Measurements from ENCODE around the gene IL11. TPM values are rescaled to one million over a fixed set of nuclear protein-coding genes. Genes with fewer than 3 reads are reported as not detected.

The IL11 gene
- total and polyA plus RNA-seq, 2 donors: 0.42 to 0.53 TPM

DNA sequence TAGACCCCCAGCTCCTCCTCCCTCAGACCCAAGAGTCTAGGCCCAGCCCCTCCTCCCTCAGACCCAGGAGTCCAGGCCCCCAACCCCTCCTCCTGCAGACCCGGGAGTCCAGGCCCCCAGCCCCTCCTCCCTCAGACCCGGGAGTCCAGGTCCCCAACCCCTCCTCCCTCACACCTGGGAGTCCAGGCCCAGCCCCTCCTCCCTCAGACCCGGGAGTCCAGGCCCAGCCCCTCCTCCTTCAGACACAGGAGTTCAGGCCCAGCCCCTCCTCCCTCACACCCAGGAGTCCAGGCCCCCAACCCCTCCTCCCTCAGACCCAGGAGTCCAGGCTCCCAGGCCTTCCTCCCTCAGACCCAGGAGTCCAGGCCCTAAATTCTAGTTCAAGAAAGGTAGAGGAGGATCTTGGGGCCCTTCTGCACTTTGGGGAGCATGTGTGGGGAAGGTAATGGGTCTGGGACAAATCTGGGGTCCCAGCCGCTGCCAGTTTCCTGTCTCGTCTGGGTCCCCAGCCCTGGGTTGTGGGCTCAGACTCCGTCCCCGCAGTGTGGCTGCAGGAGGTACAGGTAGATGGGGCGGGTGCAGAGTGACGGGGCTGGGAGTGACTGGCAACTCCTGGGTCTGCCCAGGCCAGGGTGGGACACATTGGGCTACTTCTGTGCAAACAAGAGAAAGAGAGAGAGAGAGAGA lies 3.2 kb upstream of the IL11 start:
- H3K4me1 ChIP-seq (ENCODE audit: insufficient read depth): peaks cover 1% of the 10 kb centered on the region
- WGBS: 61% methylated on average over 9 of the region's 9 CpGs
- H3K27ac ChIP-seq (ENCODE audit: low read depth): no peak overlapping the region
- no peak overlapping the region for H3K4me3 ChIP-seq (ENCODE audit: low read depth, low read length)
- DNase-seq (ENCODE audit: extremely low spot score): no peak
- H3K36me3 ChIP-seq (ENCODE audit: insufficient read depth): no peaks in the 10 kb centered on the region

DNA sequence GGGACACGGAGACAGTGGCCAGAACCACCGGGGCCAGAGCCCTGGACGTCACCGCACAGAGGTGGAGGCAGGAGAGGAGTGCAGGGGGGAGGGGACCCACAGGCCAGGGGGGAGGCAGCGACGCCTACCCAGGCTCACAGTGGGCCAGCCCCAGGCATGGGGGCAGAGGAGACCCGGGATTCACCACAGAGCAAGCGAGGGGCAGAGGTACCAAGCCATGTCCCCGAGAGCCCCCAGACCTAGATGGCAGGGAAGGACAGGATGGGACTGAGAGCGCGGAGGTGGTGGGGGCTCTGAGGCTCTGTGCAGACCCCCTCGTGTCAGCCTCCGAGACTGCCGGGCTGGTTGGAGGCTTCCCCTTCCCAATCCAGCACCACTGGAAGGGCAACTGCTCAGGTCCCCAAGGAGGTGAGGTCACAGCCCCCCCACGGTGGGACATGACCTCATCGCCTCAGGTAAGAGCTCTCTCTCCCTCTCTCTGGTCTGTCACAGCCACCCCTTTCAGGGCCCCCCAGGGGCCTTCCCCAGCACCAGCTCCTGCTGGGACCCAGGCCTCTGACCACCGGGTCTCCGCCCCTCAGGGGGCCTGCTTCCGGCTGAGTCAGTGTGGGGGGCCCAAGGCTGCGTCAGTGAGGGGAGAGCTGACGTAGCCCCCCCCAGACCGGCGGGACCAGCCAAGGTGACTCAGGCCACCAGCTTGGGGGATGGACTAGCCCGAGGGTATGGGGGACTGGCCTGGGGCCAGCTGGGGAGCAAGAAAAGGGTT lies 2.2 kb upstream of the IL11 start:
- H3K4me3 ChIP-seq (ENCODE audit: low read depth, low read length): no peak overlapping the region
- WGBS: 48% methylated on average over 24 of the region's 24 CpGs
- H3K27ac ChIP-seq (ENCODE audit: low read depth): no peak overlapping the region
- no peak for DNase-seq (ENCODE audit: extremely low spot score)
- no peaks in the 10 kb centered on the region for H3K36me3 ChIP-seq (ENCODE audit: insufficient read depth)
- peaks cover 1% of the 10 kb centered on the region for H3K4me1 ChIP-seq (ENCODE audit: insufficient read depth)

DNA sequence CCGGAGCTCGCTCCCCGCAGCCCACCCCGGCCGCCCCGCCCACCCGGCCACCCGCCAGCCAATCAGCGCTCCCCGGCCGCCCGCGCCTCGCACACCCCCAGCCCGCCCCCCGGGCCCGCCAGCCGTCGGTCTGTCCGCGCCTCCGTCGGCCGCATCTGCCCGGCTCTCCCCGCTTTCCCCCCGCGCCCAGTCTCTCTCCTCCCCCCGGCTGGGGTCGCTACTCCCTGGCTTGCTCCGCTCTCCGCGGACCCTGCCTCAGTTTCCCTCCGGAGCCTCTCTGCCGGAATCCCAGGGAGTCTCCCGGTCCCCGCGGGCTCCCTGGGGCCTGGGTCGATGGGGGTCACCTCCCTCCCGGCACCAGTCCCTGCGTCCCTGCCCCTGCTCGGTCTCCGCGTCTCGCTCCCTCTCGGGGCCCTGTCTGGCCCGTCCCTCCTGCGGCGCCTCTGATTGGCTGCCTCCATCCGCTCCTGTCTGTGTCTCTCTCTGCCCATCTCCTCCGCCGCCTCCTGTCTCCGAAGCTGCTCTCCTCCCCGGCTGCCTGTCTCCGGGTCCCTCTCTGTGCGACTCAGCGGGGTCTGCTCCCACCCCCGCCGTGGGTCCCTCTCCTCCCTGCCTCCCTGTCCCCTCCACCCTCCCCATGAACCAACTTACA lies 484 bp downstream of the IL11 start:
- 1% methylated on average over 58 of the region's 59 CpGs for WGBS
- peaks cover 1% of the 10 kb centered on the region for H3K4me1 ChIP-seq (ENCODE audit: insufficient read depth)
- no peak overlapping the region for H3K27ac ChIP-seq (ENCODE audit: low read depth)
- no peaks in the 10 kb centered on the region for H3K36me3 ChIP-seq (ENCODE audit: insufficient read depth)
- DNase-seq (ENCODE audit: extremely low spot score): no peak
- peak overlapping the region; percentile 32 for H3K4me3 ChIP-seq (ENCODE audit: low read depth, low read length)

- WGBS: 9% methylated on average over 54 of the region's 54 CpGs
- no peak for DNase-seq (ENCODE audit: extremely low spot score)
- H3K36me3 ChIP-seq (ENCODE audit: insufficient read depth): no peaks in the 10 kb centered on the region
- peaks cover 1% of the 10 kb centered on the region for H3K4me1 ChIP-seq (ENCODE audit: insufficient read depth)
- peak overlapping the region; percentile 32 for H3K4me3 ChIP-seq (ENCODE audit: low read depth, low read length)
- H3K27ac ChIP-seq (ENCODE audit: low read depth): no peak overlapping the region
Measured at GRCh38 chr19:55368701-55369563, 1.3 kb downstream of the IL11 start.

GRCh38 chr19:55368106-55368505 lies 2.2 kb downstream of the IL11 start:
- no peak overlapping the region for H3K27ac ChIP-seq (ENCODE audit: low read depth)
- WGBS: 88% methylated on average over 16 of the region's 16 CpGs
- H3K4me1 ChIP-seq (ENCODE audit: insufficient read depth): peaks cover 1% of the 10 kb centered on the region
- H3K4me3 ChIP-seq (ENCODE audit: low read depth, low read length): no peak overlapping the region
- DNase-seq (ENCODE audit: extremely low spot score): no peak
- no peaks in the 10 kb centered on the region for H3K36me3 ChIP-seq (ENCODE audit: insufficient read depth)

GRCh38 chr19:55366790-55367189 lies 3.5 kb downstream of the IL11 start:
- DNase-seq (ENCODE audit: extremely low spot score): no peak
- peaks cover 1% of the 10 kb centered on the region for H3K4me1 ChIP-seq (ENCODE audit: insufficient read depth)
- no peaks in the 10 kb centered on the region for H3K36me3 ChIP-seq (ENCODE audit: insufficient read depth)
- no peak overlapping the region for H3K27ac ChIP-seq (ENCODE audit: low read depth)
- 77% methylated on average over 3 of the region's 3 CpGs for WGBS
- H3K4me3 ChIP-seq (ENCODE audit: low read depth, low read length): no peak overlapping the region

DNA sequence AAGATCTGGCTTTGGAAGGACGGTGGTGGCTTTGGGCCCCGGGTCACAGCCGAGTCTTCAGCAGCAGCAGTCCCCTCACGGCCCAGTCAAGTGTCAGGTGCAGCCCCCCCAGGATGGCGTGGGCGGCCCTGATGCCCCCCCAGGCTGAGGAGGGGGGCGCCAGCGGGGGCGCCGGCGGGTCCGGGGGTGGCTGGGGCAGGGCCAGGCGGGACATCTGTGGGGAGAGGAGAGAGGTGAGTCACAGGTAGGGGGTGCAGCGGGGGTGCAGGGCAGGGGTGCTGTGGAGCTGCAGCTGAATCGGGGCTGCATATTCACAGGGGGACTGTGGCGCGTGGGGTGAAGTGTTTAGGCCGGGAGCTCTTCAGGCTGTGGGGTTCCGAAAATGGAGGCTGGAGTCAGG lies 4.3 kb downstream of the IL11 start:
- Histone ChIP-seq H3K36me3 (ENCODE audit: insufficient read depth) (no peaks in the 10 kb centered on the region), H3K4me1 (ENCODE audit: insufficient read depth) (peaks cover 1% of the 10 kb centered on the region), H3K4me3 (ENCODE audit: low read depth, low read length) (no peak overlapping the region), H3K27ac (ENCODE audit: low read depth) (no peak overlapping the region)
- DNase-seq (ENCODE audit: extremely low spot score): no peak
- WGBS: 75% methylated on average over 19 of the region's 19 CpGs

DNA sequence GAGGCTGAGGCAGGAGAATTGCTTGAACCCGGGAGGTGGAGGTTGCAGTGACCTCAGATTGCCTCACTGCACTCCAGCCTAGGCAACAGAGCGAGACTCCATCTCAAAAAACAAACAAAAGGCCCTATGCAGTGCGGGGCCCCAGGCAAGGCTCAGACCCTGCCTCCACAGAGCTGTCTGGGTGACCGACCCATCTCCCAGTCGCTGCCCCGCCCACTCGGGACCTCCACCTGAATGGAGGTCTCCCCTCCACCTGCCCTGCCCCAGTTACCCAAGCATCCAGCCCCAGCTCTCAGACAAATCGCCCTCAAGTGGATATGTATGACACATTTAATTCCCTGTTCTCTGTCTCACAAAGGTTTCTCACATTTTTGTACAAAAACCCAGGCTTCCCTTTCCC lies 5.0 kb downstream of the IL11 start:
- Histone ChIP-seq H3K4me3 (ENCODE audit: low read depth, low read length) (no peak overlapping the region), H3K36me3 (ENCODE audit: insufficient read depth) (no peaks in the 10 kb centered on the region), H3K4me1 (ENCODE audit: insufficient read depth) (peaks cover 1% of the 10 kb centered on the region), H3K27ac (ENCODE audit: low read depth) (no peak overlapping the region)
- 87% methylated on average over 8 of the region's 8 CpGs for WGBS
- no peak for DNase-seq (ENCODE audit: extremely low spot score)

DNA sequence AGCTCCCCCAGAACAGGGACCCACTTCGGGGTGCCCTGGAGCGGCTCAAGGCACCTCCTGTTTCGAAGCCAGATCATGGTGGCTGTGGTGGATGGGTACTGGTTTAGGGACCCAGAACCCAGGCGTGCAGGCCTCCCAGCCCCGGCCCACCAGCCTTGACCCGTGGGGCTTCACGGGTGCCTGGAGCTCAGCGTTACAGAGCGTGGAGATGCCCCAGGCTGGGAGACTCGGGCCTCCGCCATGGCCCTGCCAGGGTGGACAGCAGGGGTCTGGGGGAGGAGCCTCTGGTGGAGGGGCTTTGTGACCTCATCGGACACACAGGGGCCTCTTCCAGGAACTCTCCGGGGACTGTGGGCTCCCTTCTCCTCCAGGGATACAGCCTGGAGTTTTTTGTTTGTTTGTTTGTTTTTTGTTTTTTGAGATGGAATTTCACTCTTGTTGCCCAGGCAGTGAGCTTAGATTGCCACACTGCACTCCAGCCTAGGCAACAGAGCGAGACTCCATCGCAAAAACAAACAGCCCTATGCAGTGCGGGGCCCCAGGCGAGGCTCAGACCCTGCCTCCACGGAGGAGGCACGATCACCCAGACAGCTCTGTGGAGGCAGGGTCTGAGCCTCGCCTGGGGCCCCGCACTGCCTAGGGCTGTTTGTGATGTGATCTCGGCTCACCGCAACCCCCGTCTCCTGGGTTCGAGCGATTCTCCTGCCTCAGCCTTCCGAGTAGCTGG lies 7.1 kb downstream of the IL11 start, which contains the start of gene GARIN5B:
Gene GARIN5B (minus strand): TSS at position 271 of the 727 bp plus-strand sequence. CDS start 194 bp downstream, at position 77.
- WGBS: 74% methylated on average over 27 of the region's 27 CpGs
- Histone ChIP-seq H3K36me3 (ENCODE audit: insufficient read depth) (no peaks in the 10 kb centered on the region), H3K4me1 (ENCODE audit: insufficient read depth) (no peaks in the 10 kb centered on the region), H3K27ac (ENCODE audit: low read depth) (no peak within 1 kb of the TSS), H3K4me3 (ENCODE audit: low read depth, low read length) (no peak within 1 kb of the TSS)
- DNase-seq (ENCODE audit: extremely low spot score): no peak

- no peaks in the 10 kb centered on the region for H3K36me3 ChIP-seq (ENCODE audit: insufficient read depth)
- no peak overlapping the region for H3K27ac ChIP-seq (ENCODE audit: low read depth)
- no peak for DNase-seq (ENCODE audit: extremely low spot score)
- H3K4me1 ChIP-seq (ENCODE audit: insufficient read depth): no peaks in the 10 kb centered on the region
- WGBS: 72% methylated on average over 38 of the region's 38 CpGs
- no peak overlapping the region for H3K4me3 ChIP-seq (ENCODE audit: low read depth, low read length)
Measured at GRCh38 chr19:55362174-55362989, 7.9 kb downstream of the IL11 start.

DNA sequence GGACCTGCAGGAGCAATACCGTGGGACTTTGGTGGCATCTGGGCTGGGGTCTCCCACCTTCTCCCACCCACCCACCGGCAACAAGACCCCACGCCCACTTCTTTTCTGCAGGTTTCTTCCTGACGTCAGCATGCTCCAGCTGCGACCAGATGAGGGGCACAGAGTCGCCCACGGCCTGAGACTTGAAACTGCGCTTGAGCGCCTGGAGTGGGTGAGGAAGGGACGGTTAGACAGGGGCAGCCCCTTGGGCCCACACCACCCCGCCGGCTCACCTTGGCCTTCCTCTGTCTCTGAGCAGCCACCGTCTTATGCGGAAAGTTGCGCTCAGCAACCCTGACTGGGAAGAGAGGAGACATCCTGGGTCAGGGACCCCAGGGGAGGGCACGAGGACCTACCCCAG lies 9.4 kb downstream of the IL11 start:
- H3K27ac ChIP-seq (ENCODE audit: low read depth): no peak overlapping the region
- no peak overlapping the region for H3K4me3 ChIP-seq (ENCODE audit: low read depth, low read length)
- no peaks in the 10 kb centered on the region for H3K36me3 ChIP-seq (ENCODE audit: insufficient read depth)
- DNase-seq (ENCODE audit: extremely low spot score): no peak
- WGBS: 92% methylated on average over 16 of the region's 16 CpGs
- H3K4me1 ChIP-seq (ENCODE audit: insufficient read depth): no peaks in the 10 kb centered on the region

Data from urinary bladder (tissue), 4 donors.